CD4-positive, alpha-beta memory T cell (primary cell): Measurements from ENCODE around the gene ERN1. TPM values are rescaled to one million over a fixed set of nuclear protein-coding genes. Genes with fewer than 3 reads are reported as not detected.
A peak's percentile ranks its signal among the peaks of the same experiment; 100 is the strongest.

Experiments used
- CTCF ChIA-PET: fragments of 350-600 bp; sonication (Branson Sonifier 250); formaldehyde crosslinking; loops from one replicate; lab custom pipeline; 2021; ENCODE audit warnings: inconsistent platforms; ENCODE audit not compliant: partially characterized antibody; lab: Charles Lee
- POLR2A ChIA-PET: fragments of 350-600 bp; sonication (Branson Sonifier 250); formaldehyde crosslinking; loops from one replicate; lab custom pipeline; 2021; ENCODE audit not compliant: partially characterized antibody; lab: Charles Lee
- DNase-seq, 5 donors: peaks; one replicate each; pipeline versions ENCODE4 v3.0.0 to v3.0.0-alpha.2; 2020 to 2022; ENCODE audit warnings: mixed read lengths in 1 of 5
- H3K27ac ChIP-seq: one replicate; pipeline ENCODE4 v1.7.0; 2013; ENCODE audit warnings: low read depth, low read length
- H3K27me3 ChIP-seq: 2 replicates; pipeline ENCODE4 v1.7.0; 2013; ENCODE audit warnings: mild to moderate bottlenecking, low read length, moderate library complexity; ENCODE audit not compliant: insufficient read depth
- H3K36me3 ChIP-seq: 2 replicates; pipeline ENCODE4 v1.7.0; 2013; ENCODE audit warnings: mild to moderate bottlenecking, low read length, moderate library complexity; ENCODE audit not compliant: insufficient read depth
- H3K4me1 ChIP-seq: 2 replicates; pipeline ENCODE4 v1.7.0; 2013; ENCODE audit warnings: mild to moderate bottlenecking, low read length, moderate library complexity; ENCODE audit not compliant: insufficient read depth
- H3K4me3 ChIP-seq, 2 donors: one replicate each; pipeline ENCODE4 v1.7.0; 2013; ENCODE audit warnings: low read length in 2 of 2, mild to moderate bottlenecking in 1 of 2
- H3K9me3 ChIP-seq, 2 donors: one replicate each; pipeline ENCODE4 v1.7.0; 2013; ENCODE audit warnings: low read length in 2 of 2, control low read depth in 1 of 2; ENCODE audit not compliant: control insufficient read depth in 1 of 2
- H3K27ac Mint-ChIP-seq, 7 donors: one replicate each; pipeline ENCODE4 v1.8.0; 2020 to 2021; ENCODE audit warnings: mixed read lengths in 7 of 7, mild to moderate bottlenecking in 6 of 7, inconsistent platforms in 3 of 7, moderate library complexity in 3 of 7
- H3K27me3 Mint-ChIP-seq, 2 donors: one replicate each; pipeline ENCODE4 v1.8.0; 2020 to 2021; ENCODE audit warnings: mixed read lengths in 2 of 2
- H3K36me3 Mint-ChIP-seq, 2 donors: one replicate each; pipeline ENCODE4 v1.8.0; 2020 to 2021; ENCODE audit warnings: mixed read lengths in 2 of 2, inconsistent platforms in 1 of 2, mild to moderate bottlenecking in 1 of 2
- H3K4me1 Mint-ChIP-seq, 4 donors: one replicate each; pipeline ENCODE4 v1.8.0; 2020 to 2021; ENCODE audit warnings: mixed read lengths in 4 of 4, mild to moderate bottlenecking in 1 of 4
- H3K4me3 Mint-ChIP-seq, 8 donors: one replicate each; pipeline ENCODE4 v1.8.0; 2020 to 2021; ENCODE audit warnings: mixed read lengths in 8 of 8, mild to moderate bottlenecking in 7 of 8, moderate library complexity in 6 of 8, inconsistent platforms in 3 of 8
- H3K9me3 Mint-ChIP-seq, 8 donors: one replicate each; pipeline ENCODE4 v1.8.0; 2020 to 2021; ENCODE audit warnings: mixed read lengths in 8 of 8, mild to moderate bottlenecking in 5 of 8, inconsistent platforms in 3 of 8, moderate library complexity in 1 of 8
- intact Hi-C: fragments of 100-400 bp; cut with micrococcal nuclease; formaldehyde crosslinking; loops from one replicate; pipeline ENCODE4 v1.15.1; 2023
- polyA plus RNA-seq, 2 donors: library from polyadenylated mRNA; unstranded; fragments of 300-500 nt; fragmentation: Illumina TruSeq; gene quantifications; one replicate each; pipeline ENCODE4 v1.2.3, GENCODE V29; 2021
- total RNA-seq, 2 experiments: library from RNA; stranded (reverse); gene quantifications; one replicate each; pipeline ENCODE4 v1.2.3, GENCODE V29; 2021

ERN1 gene
- total and polyA plus RNA-seq, 4 experiments from 2014 or later: 47.9 to 172 (median 144) TPM

- Mint-ChIP-seq H3K27ac (peak overlapping the region; percentile 8 to 87 (median 83)), H3K27me3 (no peaks in the 10 kb centered on the region), H3K9me3 (peaks cover 0 to 3% (median 0%) of the 10 kb centered on the region in 8 donors), H3K4me1 (peaks cover 26 to 61% (median 35%) of the 10 kb centered on the region in 4 donors), H3K4me3 (peak overlapping the region; percentile 43 to 94 (median 83)), H3K36me3 (peaks cover under 1 to 20% of the 10 kb centered on the region in 2 donors)
- Histone ChIP-seq H3K4me1 (peaks cover 38% of the 10 kb centered on the region), H3K9me3 (no peaks in the 10 kb centered on the region), H3K27me3 (no peaks in the 10 kb centered on the region), H3K4me3 (peak overlapping the region; percentile 9 to 76), H3K27ac (peak overlapping the region; percentile 39), H3K36me3 (peaks cover 12% of the 10 kb centered on the region)
- intact Hi-C loops: loop anchor here (1.0 kb wide), 2 partner anchors 21 to 26 kb away; partner anchors contain the start of gene ICAM2
- ChIA-PET POLR2A (interaction anchor here (0.6 to 22.6 kb wide), 11 partner anchors 8 to 147 kb away, joined by 3 to 587 read pairs (median 6); partner anchors contain the start of genes ERN1 and ICAM2), CTCF (interaction anchor here (1.1 to 32.9 kb wide), 7 partner anchors 9 to 135 kb away, joined by 3 to 556 read pairs (median 6); partner anchors contain the start of genes GH1 and ICAM2)
- DNase-seq: peak in 3 of 5 donors; percentile 31 to 65 (median 33)
Observed at GRCh38 chr17:63998721-63999679, 130.9 kb downstream of the ERN1 start.

DNA sequence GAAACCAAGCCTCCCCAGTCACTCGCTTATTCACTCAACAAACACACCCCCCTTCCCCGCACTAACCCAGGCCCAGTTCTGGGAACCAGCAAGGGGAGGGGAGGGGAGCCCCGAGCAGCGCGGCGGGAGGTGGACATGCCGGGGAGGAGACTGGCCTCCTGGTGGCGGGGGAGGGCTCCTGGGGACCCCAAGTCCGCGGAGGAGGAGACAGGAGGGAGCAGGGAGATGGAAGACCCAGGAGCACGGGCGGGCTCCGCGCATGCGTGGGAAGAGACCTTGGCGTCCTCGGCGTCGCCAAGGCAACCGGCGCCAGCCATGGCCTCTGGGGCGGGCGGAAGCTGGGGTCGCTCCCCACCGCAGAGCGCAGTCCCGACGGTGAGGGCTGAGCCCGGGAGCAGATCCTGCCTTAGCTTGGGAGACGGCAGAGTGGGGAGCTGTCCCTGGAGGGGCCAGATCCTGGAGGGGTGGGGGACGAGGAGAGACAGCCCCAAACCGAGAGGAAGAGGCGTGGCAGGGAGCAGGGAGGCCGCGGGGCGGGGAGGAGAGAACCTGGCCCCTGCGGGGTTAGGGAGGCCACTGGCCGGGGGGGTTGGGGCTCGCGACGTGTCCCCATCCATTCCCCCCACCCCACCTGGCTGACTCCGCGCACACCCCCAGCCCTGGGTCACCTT, 131.8 kb downstream of the ERN1 start, which contains the start of gene PRR29:
Gene PRR29 (plus strand): TSS at position 302 of the 671 bp plus-strand sequence. CDS start 14 bp downstream, at position 316.
- Histone ChIP-seq H3K27me3 (no peaks in the 10 kb centered on the region), H3K4me1 (peaks cover 46% of the 10 kb centered on the region), H3K27ac (peak within 1 kb of the TSS; percentile 39), H3K4me3 (peak within 1 kb of the TSS; percentile 5 to 76), H3K36me3 (peaks cover 3% of the 10 kb centered on the region), H3K9me3 (no peaks in the 10 kb centered on the region)
- ChIA-PET CTCF (interaction anchor here (1.1 to 32.9 kb wide), 5 partner anchors 10 to 135 kb away, joined by 3 to 556 read pairs (median 6); partner anchors contain the start of gene ICAM2), POLR2A (interaction anchor here (0.6 to 22.6 kb wide), 8 partner anchors 9 to 148 kb away, joined by 3 to 587 read pairs (median 6); partner anchors contain the start of genes ERN1 and ICAM2)
- intact Hi-C loops: loop anchor here (1.0 kb wide), 2 partner anchors 22 to 27 kb away; partner anchors contain the start of gene ICAM2
- Mint-ChIP-seq H3K9me3 (peaks cover 0 to 3% (median 0%) of the 10 kb centered on the region in 8 donors), H3K27me3 (no peaks in the 10 kb centered on the region), H3K4me3 (peak within 1 kb of the TSS; percentile 87 to 94 (median 88)), H3K27ac (peak within 1 kb of the TSS; percentile 60 to 91 (median 87)), H3K4me1 (peaks cover 32 to 69% (median 42%) of the 10 kb centered on the region in 4 donors), H3K36me3 (peaks cover 0 to 12% of the 10 kb centered on the region in 2 donors)
- DNase-seq: peak; percentile 70 to 81 (median 75)

DNA sequence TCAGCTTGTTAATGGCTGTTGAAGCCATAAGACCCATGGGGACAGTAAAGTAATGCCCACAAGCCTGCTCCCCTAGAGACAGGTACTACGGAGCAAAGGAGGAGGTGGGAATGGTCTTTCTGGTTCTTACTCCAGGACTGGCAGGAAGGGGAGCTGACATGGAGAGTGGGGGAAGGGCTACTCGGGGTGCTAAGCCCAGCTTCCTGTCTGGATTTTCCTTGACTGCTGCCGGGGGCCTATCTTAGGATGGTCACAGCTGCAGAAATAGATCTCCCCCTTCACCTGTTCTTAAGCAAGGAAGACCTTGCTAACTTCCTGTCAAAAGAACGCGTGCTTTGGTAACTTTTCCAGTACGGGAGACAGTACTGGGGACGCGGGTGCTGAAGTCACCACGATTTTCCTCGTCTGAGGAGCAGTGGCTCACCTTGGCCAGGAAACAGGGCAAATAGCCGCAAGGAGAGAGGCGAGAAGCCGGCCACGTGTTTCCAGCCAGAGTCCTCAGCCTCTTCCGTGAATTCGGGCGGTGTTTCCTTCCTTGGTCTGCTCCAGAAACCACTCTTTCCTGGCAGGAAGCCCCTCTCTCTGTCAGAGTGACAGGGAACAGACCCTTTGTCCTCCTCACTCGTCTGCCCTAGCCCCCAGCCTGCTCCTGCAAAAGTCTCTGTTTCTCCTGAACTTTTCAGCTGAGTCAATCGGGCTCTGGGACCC, 132.4 kb downstream of the ERN1 start:
- Histone ChIP-seq H3K4me3 (peak overlapping the region; percentile 5 to 76), H3K27ac (peak overlapping the region; percentile 39), H3K9me3 (no peaks in the 10 kb centered on the region), H3K4me1 (peaks cover 50% of the 10 kb centered on the region), H3K36me3 (no peaks in the 10 kb centered on the region), H3K27me3 (no peaks in the 10 kb centered on the region)
- peak overlapping the region; percentile 86 to 93 (median 88) for H3K4me3 Mint-ChIP-seq
- peaks cover 0 to 7% of the 10 kb centered on the region in 2 donors for H3K36me3 Mint-ChIP-seq
- H3K27me3 Mint-ChIP-seq: no peaks in the 10 kb centered on the region
- DNase-seq: peak in 1 of 5 donors; percentile 38
- ChIA-PET POLR2A (interaction anchor here (0.9 to 22.6 kb wide), 5 partner anchors 13 to 149 kb away, joined by 4 to 587 read pairs (median 10); partner anchors contain the start of genes ERN1 and ICAM2), CTCF (interaction anchor here (0.9 to 32.9 kb wide), 6 partner anchors 10 to 136 kb away, joined by 3 to 556 read pairs (median 6); partner anchors contain the start of gene ICAM2)
- intact Hi-C loops: loop anchor here (1.0 kb wide), 2 partner anchors 23 to 28 kb away; partner anchors contain the start of gene ICAM2
- peak overlapping the region; percentile 52 to 91 (median 86) for H3K27ac Mint-ChIP-seq
- peaks cover 0 to 3% (median 0%) of the 10 kb centered on the region in 8 donors for H3K9me3 Mint-ChIP-seq
- H3K4me1 Mint-ChIP-seq: peaks cover 35 to 73% (median 46%) of the 10 kb centered on the region in 4 donors

- Histone ChIP-seq H3K4me1 (peaks cover 59% of the 10 kb centered on the region), H3K27me3 (no peaks in the 10 kb centered on the region), H3K9me3 (no peaks in the 10 kb centered on the region), H3K36me3 (no peaks in the 10 kb centered on the region), H3K4me3 (no peak overlapping the region), H3K27ac (no peak overlapping the region)
- Mint-ChIP-seq H3K27ac (peak overlapping the region; percentile 19 to 90 (median 67)), H3K9me3 (peaks cover 0 to 3% (median 0%) of the 10 kb centered on the region in 8 donors), H3K27me3 (no peaks in the 10 kb centered on the region), H3K4me1 (peaks cover 42 to 82% (median 52%) of the 10 kb centered on the region in 4 donors), H3K36me3 (peaks cover 0 to 2% of the 10 kb centered on the region in 2 donors), H3K4me3 (peak overlapping the region in 5 of 8 donors; percentile 41 to 90 (median 87))
- ChIA-PET CTCF (interaction anchor here (0.7 to 32.9 kb wide), 5 partner anchors 9 to 77 kb away, joined by 3 to 556 read pairs (median 6); partner anchors contain the start of gene ICAM2), POLR2A (interaction anchor here (0.6 to 22.6 kb wide), 2 partner anchors 10 to 28 kb away, joined by 5 to 587 read pairs; partner anchors contain the start of gene ICAM2)
- intact Hi-C loops: no loop called here
- no peak for DNase-seq
Observed at GRCh38 chr17:63996430-63997182, 133.3 kb downstream of the ERN1 start.

- peaks cover 45 to 89% (median 56%) of the 10 kb centered on the region in 4 donors for H3K4me1 Mint-ChIP-seq
- H3K27ac Mint-ChIP-seq: peak overlapping the region in 5 of 7 donors; percentile 56 to 95 (median 72)
- Histone ChIP-seq H3K27me3 (no peaks in the 10 kb centered on the region), H3K36me3 (no peaks in the 10 kb centered on the region), H3K9me3 (no peaks in the 10 kb centered on the region), H3K4me3 (no peak overlapping the region), H3K27ac (no peak overlapping the region), H3K4me1 (peaks cover 61% of the 10 kb centered on the region)
- POLR2A ChIA-PET: interaction anchor here (1.0 to 22.6 kb wide), 3 partner anchors 29 to 150 kb away, joined by 3 to 587 read pairs (median 4); partner anchors contain the start of gene ICAM2
- H3K9me3 Mint-ChIP-seq: peaks cover 0 to 3% (median 0%) of the 10 kb centered on the region in 8 donors
- intact Hi-C loops: no loop called here
- H3K27me3 Mint-ChIP-seq: no peaks in the 10 kb centered on the region
- no peak for DNase-seq
- peak overlapping the region in 4 of 8 donors; percentile 32 to 68 (median 44) for H3K4me3 Mint-ChIP-seq
- CTCF ChIA-PET: interaction anchor here (0.8 to 32.9 kb wide), 4 partner anchors 10 to 76 kb away, joined by 3 to 556 read pairs (median 14); partner anchors contain the start of gene ICAM2
- peaks cover 0 to 2% of the 10 kb centered on the region in 2 donors for H3K36me3 Mint-ChIP-seq
Observed at GRCh38 chr17:63995626-63996025, 134.3 kb downstream of the ERN1 start.
